GM18526 (cell line): ENCODE data around the gene MDM2.

Experiments
- POLR2A ChIP-seq: IDR thresholded peaks from 3 replicates; pipeline ENCODE4 v1.6.1; 2011; ENCODE audit not compliant: insufficient read length; ENCODE audit errors: extremely low read depth

The MDM2 gene

DNA sequence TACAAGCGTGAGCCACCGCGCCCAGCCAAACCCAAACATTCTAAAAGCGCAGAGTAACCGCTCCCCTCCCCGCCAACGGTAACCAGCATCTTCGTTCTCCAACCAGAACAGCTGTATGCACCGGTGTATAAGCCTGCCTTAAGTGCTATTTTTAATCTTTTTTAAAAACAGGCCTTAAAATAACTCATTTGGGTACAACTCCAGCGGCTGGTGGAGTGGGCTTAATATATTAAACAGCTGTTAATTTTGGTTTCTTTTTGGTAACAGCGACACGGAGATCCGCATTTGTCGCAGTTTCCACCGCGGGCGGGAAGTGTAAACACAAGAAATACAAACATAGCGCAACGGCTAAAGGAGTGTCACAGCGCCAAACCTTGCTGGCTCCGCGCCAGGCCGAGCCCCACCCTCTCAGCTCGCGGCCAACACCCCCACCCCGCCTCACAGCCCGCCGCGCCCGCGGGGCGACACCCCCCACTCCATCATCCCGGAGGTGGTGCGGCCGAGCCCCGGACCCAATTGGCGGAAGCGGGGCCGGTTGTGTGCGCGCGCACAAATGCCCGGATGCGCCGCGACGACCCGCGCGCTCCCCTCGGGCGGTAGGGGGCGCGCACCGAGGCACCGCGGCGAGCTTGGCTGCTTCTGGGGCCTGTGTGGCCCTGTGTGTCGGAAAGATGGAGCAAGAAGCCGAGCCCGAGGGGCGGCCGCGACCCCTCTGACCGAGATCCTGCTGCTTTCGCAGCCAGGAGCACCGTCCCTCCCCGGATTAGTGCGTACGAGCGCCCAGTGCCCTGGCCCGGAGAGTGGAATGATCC is at the start of gene MDM2:
MDM2 (plus strand) TSS at position 602 of the 812 bp plus-strand sequence. CDS start 301 bp downstream, outside the sequence.
- TF ChIP-seq POLR2A = peak; percentile 86

DNA sequence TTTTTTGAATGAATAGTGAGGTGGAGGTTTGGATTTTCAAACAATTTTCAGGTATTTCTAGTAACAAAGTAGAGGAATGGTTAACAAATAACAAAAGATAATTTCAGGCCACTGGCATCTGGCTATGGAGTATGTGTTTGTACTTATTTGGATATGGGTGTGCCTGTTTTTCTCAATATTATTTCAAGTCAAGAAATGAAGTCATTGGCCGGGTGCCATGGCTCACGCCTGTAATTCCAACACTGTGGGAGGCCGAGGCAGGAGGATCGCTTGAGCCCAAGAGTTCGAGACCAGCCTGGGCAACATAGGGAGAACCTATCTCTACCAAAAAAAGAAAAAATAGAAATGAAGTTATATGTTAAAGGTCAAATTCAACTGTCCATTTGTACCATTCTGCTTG is 48.1 kb upstream of the MDM2 start:
- TF ChIP-seq POLR2A = no peak

DNA sequence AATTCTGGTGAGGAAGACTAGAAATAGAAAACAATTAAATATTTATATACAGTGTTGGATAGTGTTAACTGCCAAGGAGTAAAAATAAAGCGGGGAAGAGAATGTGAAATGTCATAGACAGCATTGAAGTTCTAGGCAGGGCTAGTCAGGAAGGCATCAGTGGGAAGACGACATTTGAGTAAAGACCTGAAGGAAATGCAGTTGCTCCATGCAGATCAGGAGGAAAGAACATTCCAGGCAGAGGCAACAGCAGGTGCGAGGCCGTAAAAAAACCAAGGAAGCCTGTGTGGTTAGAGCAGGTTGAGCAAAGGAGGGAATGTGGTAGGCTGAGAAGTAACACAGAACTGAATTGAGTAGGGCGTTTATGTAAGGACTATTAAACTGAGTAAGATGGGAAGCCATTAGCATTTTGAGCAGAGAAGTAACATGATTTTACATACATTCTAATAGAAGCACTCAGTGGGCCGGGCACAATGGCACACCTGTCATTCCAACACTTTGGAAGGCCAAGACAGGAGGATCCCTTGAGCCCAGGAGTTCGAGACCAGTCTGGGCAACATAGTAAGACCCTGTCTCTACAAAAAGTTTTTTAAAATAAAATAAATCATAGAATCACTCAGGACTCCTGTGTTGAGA is 47.1 kb upstream of the MDM2 start:
- TF ChIP-seq POLR2A = no peak

DNA sequence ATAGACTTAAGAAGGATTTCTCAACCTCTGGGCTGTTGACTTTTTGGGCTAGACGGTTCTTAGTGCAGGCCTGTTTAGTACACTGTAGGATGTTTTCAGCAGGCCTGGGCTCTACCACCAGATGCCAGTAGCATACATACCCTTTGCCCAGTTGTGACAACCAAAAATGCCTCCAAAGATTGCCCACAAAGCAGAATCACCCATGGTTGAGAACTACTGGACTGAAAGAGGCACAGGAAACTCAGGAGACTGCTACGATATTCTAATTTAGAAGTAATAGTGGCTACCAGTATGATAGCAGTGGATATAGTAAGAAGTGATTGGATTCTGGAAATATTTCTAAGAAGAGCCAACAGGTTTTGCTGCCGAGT is 46.5 kb upstream of the MDM2 start:
- no peak for TF ChIP-seq POLR2A

DNA sequence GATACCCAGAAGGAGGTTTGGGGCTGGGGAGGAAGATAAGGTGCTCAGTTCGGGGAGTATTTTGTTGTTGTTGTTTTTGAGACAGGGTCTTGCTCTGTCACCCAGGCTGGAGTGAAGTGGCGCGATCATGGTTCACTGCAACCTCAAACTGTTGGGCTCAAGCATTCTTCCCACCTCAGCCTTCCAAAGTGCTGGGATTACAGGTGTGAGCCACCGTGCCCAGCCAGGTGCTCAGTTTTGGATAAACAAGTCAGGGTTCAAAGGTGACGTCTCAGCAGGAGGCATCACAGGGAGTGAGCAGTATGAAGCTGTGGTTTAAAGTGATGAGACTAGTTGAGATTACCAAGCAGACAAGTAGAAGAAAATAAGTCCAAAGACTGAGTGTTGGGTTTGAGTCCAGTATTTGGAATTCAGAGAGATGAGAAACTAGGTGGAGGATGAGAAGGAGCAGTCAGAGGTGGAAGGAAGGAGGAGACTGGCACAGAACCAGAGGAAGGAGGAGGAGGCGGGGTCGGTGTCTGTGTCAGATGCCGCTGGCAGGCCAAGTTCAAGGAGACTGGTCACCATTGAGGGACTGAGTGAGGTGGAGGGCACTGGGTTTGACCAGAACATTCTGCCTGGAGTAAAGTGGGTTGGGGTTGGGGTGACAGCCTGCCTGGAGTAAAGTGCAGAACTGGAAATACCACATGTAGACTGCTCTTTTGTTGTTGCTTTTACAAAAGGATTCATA is 45.9 kb upstream of the MDM2 start:
- no peak for TF ChIP-seq POLR2A

DNA sequence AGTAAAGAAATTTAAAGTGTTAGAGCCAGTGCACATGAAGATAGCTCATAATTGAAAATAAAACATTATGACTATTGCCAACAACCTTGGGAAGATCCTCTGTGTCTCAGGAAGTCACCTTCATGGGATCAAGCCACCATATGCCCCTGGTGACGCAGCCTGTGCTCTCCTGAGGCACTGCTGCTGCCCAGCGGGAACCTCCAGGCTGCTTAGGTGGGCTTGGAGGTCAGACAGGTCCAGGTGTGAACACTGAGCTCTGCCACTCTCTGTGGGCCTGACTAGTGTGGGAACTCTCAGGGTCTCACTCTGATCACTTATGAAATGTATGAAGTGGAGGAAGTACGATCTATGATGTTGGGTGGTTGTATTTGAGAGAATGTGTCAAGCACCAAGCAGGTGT is 45.3 kb upstream of the MDM2 start:
- no peak for TF ChIP-seq POLR2A

DNA sequence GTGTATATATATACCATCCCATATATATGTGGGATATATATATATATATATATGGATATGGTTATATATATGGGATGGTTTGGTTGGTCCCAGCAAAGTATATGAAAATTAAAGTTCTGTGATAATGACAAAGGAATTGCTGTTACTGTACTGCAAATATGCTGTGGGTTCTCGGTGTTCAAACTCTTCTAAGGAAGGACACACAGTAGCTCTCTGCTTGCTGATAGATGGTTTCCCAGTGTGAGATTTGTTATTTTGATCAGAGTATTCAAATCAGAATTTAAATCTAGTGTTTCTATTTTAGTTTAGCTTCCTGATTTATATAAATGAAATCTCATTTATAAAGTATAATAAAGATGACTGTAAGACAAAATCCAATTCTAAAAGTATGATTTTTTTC is 42.3 kb upstream of the MDM2 start:
- no peak for TF ChIP-seq POLR2A

DNA sequence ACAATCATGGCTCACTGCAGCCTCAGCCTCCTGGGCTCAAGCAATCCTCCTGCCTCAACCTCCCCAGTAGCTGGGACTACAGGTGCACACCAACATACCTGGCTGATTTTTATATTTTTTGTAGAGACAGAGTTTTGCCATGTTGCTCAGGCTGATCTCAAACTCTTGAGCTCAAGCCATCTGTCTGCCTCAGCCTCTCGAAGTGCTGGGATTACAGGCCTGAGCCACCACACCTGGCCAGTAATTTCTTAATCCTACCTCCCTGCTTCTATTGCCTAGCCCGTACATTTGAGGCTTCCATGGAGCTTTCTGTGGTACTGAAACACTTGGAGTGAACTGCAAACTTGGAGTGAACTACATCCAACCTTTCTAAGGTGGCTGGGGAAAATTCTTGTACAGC is 41.3 kb upstream of the MDM2 start:
- TF ChIP-seq POLR2A = no peak

DNA sequence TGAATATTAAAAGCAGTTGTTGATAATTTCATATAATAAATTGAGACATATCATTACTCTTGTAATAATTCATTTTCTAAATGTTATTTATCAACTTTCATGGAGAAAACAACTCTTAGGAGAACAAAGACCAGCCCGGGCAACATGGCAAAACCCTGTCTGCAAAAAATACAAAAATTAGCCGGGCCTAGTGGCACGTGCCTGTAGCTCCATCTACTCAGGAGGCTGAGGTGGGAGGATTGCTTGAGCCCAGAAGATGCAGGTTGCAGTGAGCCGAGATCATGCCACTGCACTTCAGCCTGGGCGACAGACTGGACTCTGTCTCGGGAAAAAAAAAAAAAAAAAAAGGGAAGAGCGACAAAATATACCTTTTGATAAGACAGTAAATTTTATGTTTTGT is 40.8 kb upstream of the MDM2 start:
- no peak for TF ChIP-seq POLR2A

DNA sequence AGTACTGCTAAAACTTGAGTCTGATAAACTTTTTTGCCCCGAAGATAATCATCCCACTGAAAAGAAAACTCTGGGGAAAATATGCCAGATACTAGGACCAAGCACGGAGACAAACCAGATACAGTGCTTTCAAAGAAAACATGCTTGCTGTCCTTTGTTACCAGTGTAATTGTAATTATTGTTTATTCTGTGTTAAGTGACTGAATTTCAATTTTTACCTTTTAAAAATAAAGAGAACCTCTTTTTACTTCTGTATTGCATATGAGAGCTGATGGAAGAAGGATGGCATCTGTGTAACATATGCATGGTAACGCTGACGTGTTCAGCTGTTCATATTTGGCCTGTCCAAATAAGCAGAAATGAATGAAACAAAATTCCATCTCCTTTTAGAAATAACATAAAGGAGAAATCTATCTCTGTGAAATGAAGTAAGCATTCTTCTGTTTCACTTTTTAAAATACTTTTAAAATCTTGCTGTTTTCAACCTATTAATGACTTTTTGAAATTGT is 39.5 kb upstream of the MDM2 start:
- TF ChIP-seq POLR2A = no peak

DNA sequence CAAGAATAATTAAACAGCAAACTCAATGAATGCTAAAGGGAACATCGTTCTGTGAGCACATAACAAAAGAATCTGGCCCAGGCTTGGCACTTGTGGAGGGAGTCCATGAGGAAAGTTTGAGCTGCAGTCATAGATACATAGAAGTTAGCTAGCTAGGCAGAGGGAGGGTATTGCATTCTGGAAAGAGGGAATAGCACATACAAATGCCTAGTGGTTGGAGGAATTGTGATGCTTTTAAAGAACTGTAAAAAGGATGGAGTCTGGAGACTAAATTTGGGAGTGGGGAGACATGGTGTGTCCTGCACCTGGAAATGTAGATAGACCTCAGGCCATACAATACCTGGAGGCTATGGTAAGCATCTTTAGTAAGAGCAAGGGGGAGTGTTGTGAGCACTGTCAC is 38.0 kb upstream of the MDM2 start:
- TF ChIP-seq POLR2A = no peak

DNA sequence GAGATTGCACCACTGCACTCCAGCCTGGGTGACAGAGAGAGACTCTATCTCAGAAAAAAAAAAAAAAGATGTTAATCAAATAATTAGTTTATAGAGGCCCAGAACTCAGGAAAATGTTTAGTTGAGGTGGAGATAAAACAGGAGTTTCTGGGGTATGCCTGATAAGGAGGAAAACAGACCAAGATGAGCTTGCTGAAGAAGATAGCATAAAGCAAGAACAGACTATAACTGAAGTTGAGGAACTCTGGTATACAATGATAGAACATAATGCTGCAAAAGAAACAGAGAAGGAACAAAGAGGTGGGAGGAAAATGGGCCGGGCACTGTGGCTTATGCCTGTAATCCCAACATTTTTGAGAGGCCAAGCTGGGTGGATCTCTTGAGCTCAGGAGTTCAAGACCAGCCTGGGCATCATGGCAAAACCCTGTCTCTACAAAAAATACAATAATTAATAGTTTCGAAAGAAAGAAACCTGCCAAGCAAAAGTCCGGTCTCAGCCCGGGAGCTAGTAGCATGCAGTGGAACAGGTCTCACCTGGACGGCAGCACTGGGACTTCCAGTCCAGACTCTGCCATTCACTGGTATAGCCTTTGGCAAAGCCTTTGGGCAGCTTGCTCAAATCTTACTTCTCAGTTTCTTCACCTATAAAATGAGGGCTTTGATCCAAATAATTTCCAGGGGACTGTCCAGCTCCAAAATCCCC is 36.6 kb upstream of the MDM2 start:
- no peak for TF ChIP-seq POLR2A

DNA sequence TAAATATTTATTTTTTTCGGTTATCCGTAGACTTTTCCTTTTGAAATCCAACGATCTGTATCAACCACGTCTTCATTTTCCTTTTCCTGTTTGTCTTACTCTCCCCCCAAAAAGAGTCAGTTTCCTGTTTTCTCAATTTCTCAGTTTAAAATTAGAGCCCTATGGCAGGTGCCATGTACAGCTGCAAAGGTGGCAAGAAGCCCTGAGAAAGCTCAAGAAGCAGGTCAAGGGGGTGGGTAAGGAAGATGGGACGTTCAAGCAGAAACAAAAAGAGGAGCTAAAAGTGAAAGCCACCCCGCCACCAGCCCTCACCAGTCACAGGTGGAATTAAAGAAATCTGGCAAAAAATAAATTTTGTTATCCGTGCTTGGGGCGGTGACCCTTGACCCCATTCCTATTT is 35.3 kb upstream of the MDM2 start:
- no peak for TF ChIP-seq POLR2A

DNA sequence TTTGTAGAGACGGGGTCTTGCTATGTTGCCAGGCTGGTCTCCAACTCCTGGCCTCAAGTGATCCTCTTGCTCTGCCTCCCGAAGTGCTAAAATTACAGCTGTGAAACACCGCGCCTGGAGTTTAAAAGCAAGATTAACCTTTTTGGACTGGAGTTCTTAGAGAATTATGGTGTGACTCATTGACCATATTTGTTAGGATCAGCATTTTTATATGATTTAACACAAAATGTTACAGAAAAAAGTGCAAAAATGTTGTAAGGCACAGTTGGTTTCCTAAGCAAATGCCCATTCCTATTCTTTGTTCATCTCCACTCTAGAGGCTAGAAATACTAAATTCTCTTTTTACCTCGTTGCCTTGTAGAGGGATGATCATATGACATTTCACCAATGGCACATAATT is 34.4 kb upstream of the MDM2 start:
- TF ChIP-seq POLR2A = no peak

DNA sequence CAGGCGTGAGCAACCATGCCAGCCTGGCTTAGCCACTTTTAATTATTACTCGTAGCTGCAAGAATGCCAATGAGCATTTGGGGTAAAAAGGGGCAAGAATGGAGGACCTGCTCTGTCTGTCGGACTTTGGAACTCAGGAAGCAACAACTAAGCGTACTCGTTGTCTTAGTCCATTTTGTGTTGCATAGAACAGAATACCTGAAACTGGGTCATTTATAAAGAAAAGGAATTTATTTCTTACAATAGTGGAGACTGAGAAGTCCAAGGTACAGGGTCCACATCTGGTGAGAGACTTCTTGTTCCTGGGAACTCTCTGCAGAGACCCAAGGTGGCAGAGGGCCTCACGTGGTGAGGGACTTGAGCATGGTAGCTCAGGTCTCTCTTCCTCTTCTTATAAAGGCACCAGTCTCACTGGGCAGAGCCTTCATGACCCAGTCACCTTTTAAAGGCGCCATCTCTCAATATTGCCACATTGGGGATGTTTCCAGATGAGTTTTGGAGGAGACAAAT is 32.8 kb upstream of the MDM2 start:
- TF ChIP-seq POLR2A = no peak
